ENCODE data around the gene KLRF2. TPM values are rescaled to one million over a fixed set of nuclear protein-coding genes. Genes with fewer than 3 reads are reported as not detected.
A peak's percentile ranks its signal among the peaks of the same experiment; 100 is the strongest.

KLRF2 gene
- total and polyA plus RNA-seq, 10 donors: 0.17 TPM; not detected in 9

DNA sequence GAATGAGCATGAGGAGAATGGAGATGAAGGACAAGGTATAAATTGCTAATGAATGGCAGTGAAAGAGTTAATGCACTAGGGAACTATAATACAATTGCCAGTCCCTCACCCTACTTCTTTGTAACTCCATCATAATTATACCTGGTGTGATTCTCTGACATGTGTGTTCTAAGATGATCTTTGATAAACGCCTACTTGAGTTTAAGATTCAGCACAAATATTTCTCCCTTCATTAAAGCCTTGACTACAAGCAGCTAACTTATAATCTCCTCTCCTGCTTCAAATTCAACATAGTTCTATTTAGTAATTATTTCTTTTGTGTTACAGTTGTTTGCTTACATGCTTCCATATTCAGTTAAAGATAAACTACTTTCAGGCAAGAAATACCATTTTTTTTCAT is 60.5 kb downstream of the KLRF2 start:
- TF ChIP-seq, protein P1, sequence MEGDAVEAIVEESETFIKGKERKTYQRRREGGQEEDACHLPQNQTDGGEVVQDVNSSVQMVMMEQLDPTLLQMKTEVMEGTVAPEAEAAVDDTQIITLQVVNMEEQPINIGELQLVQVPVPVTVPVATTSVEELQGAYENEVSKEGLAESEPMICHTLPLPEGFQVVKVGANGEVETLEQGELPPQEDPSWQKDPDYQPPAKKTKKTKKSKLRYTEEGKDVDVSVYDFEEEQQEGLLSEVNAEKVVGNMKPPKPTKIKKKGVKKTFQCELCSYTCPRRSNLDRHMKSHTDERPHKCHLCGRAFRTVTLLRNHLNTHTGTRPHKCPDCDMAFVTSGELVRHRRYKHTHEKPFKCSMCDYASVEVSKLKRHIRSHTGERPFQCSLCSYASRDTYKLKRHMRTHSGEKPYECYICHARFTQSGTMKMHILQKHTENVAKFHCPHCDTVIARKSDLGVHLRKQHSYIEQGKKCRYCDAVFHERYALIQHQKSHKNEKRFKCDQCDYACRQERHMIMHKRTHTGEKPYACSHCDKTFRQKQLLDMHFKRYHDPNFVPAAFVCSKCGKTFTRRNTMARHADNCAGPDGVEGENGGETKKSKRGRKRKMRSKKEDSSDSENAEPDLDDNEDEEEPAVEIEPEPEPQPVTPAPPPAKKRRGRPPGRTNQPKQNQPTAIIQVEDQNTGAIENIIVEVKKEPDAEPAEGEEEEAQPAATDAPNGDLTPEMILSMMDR (IDR thresholded peaks at IDR 0.05 in 8 of 11, conservative IDR thresholded peaks at IDR 0.05 in 3 of 11): no peak
- TF ChIP-seq POLR2A (IDR thresholded peaks at IDR 0.05) (no peak), POLR2AphosphoS5 (IDR thresholded peaks at IDR 0.05) (no peak)
- no peaks in the 10 kb centered on the region for H3K9me3 ChIP-seq
- no peak overlapping the region for H3K27ac ChIP-seq
- peaks cover 0 to 9% (median 0%) of the 10 kb centered on the region in 7 donors for H3K27me3 ChIP-seq (replicated peaks in 1 of 7)
- intact Hi-C loops (cut with DNase I; ENCODE audit: low total_unique reads): no loop called here
- H3K4me3 ChIP-seq: no peak overlapping the region
- peaks cover 0 to 32% (median 10%) of the 10 kb centered on the region in 6 donors for H3K4me1 ChIP-seq
- WGBS, 5 donors: 78 to 91% (median 83%) methylated on average over 1 of the region's 1 CpG
- H3K36me3 ChIP-seq: no peaks in the 10 kb centered on the region
- DNase-seq: no peak

DNA sequence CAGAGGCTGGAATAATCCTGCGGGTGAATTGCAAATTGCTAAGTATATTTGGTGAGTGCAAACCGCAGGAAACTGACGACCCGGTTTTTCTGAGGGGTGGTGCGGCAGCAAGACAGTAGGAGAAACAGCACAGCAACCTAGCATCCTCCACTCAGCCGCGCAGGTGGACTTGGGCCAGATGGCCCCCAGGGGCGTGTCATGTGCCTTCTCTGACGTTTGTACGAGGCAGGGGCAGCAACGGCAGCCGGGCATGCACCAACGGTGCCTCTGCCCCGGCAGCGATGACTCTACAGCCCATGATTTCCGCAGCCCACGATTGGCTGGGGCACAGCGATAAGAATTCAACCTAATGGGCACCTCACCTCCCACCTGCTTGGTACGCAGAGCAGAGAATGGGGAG is 62.0 kb downstream of the KLRF2 start:
- H3K9me3 ChIP-seq: no peaks in the 10 kb centered on the region
- peaks cover 0 to 42% (median 11%) of the 10 kb centered on the region in 6 donors for H3K4me1 ChIP-seq
- no peaks in the 10 kb centered on the region for H3K36me3 ChIP-seq
- 47 to 77% (median 71%) methylated on average over 18 to 19 of the region's 19 CpGs for WGBS, 5 donors
- intact Hi-C loops (cut with DNase I; ENCODE audit: low total_unique reads): no loop called here
- peak overlapping the region in 4 of 8 donors; percentile 3 to 68 (median 34) for H3K27ac ChIP-seq
- TF ChIP-seq POLR2A (IDR thresholded peaks at IDR 0.05): no peak
- TF ChIP-seq POLR2AphosphoS5 (IDR thresholded peaks at IDR 0.05): peak in 1 of 3 donors; percentile 66
- DNase-seq: peak; percentile 84
- peak overlapping the region in 1 of 8 donors; percentile 19 for H3K4me3 ChIP-seq
- H3K27me3 ChIP-seq (replicated peaks in 1 of 7): peaks cover 0 to 9% (median 0%) of the 10 kb centered on the region in 7 donors

DNA sequence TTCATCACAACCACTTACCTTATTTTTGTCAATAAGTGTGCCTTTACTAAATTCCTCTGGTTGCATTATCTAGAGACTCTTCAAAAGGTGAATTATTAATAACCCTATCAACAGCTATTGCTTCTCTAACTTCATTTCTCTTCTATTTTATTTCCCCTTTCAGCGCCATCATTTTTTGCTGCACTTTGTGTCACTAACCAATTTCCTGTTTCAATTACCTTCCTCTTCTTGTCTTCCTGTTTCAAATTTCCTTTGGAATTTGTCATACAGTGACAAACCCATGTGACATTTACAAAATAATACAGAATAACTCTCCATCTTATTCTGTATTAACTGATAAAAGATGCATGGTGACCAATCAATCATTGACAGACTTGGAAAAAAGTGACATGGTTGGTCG is 63.1 kb downstream of the KLRF2 start:
- WGBS, 5 donors: 22 to 38% (median 35%) methylated on average over 2 of the region's 2 CpGs
- Histone ChIP-seq H3K27ac (peak overlapping the region in 5 of 8 donors; percentile 3 to 68 (median 48)), H3K4me1 (peaks cover 0 to 53% (median 21%) of the 10 kb centered on the region in 6 donors), H3K36me3 (no peaks in the 10 kb centered on the region), H3K9me3 (no peaks in the 10 kb centered on the region), H3K4me3 (peak overlapping the region in 1 of 8 donors; percentile 6), H3K27me3 (replicated peaks in 1 of 7) (peaks cover 0 to 9% (median 0%) of the 10 kb centered on the region in 7 donors)
- intact Hi-C loops (cut with DNase I; ENCODE audit: low total_unique reads): no loop called here
- no peak for DNase-seq
- TF ChIP-seq POLR2AphosphoS5 (IDR thresholded peaks at IDR 0.05): no peak
- no peak for TF ChIP-seq POLR2A (IDR thresholded peaks at IDR 0.05)
- TF ChIP-seq, protein P1 (IDR thresholded peaks at IDR 0.05 in 8 of 11, conservative IDR thresholded peaks at IDR 0.05 in 3 of 11): no peak

Other genes with a start within 250 kb of the KLRF2 start
- gene CLEC2D, start 211.8 kb upstream of the KLRF2 start, total RNA-seq: 100 to 1,000 TPM in 1 of 7 donors, 10 to 100 TPM in 6; 74.9 to 131 (median 87.7) TPM
- gene CLEC2D, start 211.8 kb upstream of the KLRF2 start, polyA plus RNA-seq: 10 to 100 TPM; 20.8 to 48.5 (median 39.7) TPM
- 10 to 100 TPM in 6 of 7 donors, 1 to 10 TPM in 1; 6.3 to 18.1 (median 13.2) TPM for gene CLECL1, start 148.4 kb upstream of the KLRF2 start, total RNA-seq
- gene CLECL1, start 148.4 kb upstream of the KLRF2 start, polyA plus RNA-seq: 100 to 1,000 TPM in 1 of 3 donors, 10 to 100 TPM in 2; 24.2 to 103 (median 40.4) TPM
- gene CD69, start 120.6 kb upstream of the KLRF2 start, total RNA-seq: 100 to 1,000 TPM in 1 of 7 donors, 10 to 100 TPM in 6; 29.5 to 123 (median 65.6) TPM
- gene CD69, start 120.6 kb upstream of the KLRF2 start, polyA plus RNA-seq: 10 to 100 TPM; 49.2 to 71.6 (median 55.1) TPM
- 10 to 100 TPM in 4 of 7 donors, 1 to 10 TPM in 3; 7.9 to 22.6 (median 11.4) TPM for gene KLRF1, start 54.0 kb upstream of the KLRF2 start, total RNA-seq
- 10 to 100 TPM in 1 of 3 donors, 1 to 10 TPM in 2; 8.4 to 10.2 (median 8.6) TPM for gene KLRF1, start 54.0 kb upstream of the KLRF2 start, polyA plus RNA-seq
- gene CLEC2B, start 12.1 kb upstream of the KLRF2 start, total RNA-seq: 10 to 100 TPM; 38.2 to 60.2 (median 55.8) TPM
- gene CLEC2B, start 12.1 kb upstream of the KLRF2 start, polyA plus RNA-seq: 10 to 100 TPM; 20.4 to 35.2 (median 25.8) TPM
- not detected for gene CLEC2A, start 50.9 kb downstream of the KLRF2 start, total RNA-seq
- gene CLEC2A, start 50.9 kb downstream of the KLRF2 start, polyA plus RNA-seq: not detected
- gene CLEC12A, start 89.9 kb downstream of the KLRF2 start, total RNA-seq: 10 to 100 TPM; 15.2 to 59.5 (median 25.8) TPM
- 10 to 100 TPM in 1 of 3 donors, 1 to 10 TPM in 2; 5.4 to 25.3 (median 5.8) TPM for gene CLEC12A, start 89.9 kb downstream of the KLRF2 start, polyA plus RNA-seq
- gene CLEC1B, start 117.6 kb downstream of the KLRF2 start, total RNA-seq: 1 to 10 TPM; 2.0 to 7.7 (median 2.9) TPM
- gene CLEC1B, start 117.6 kb downstream of the KLRF2 start, polyA plus RNA-seq: 1 to 10 TPM in 1 of 3 donors, under 1 TPM in 2; 0.67 to 1.1 (median 0.67) TPM
- gene CLEC12B, start 129.1 kb downstream of the KLRF2 start, total RNA-seq: 10 to 100 TPM in 1 of 7 donors, 1 to 10 TPM in 6; 1.1 to 11.0 (median 1.6) TPM
- gene CLEC12B, start 129.1 kb downstream of the KLRF2 start, polyA plus RNA-seq: 1 to 10 TPM in 1 of 3 donors, under 1 TPM in 2; 0.20 to 1.9 (median 0.22) TPM
- 1 to 10 TPM in 4 of 7 donors, under 1 TPM in 3; 0.28 to 3.7 (median 1.3) TPM for gene CLEC9A, start 149.2 kb downstream of the KLRF2 start, total RNA-seq
- 1 to 10 TPM in 1 of 3 donors, under 1 TPM in 1, not detected in 1; 0.43 to 1.1 TPM for gene CLEC9A, start 149.2 kb downstream of the KLRF2 start, polyA plus RNA-seq
- gene CLEC1A, start 217.5 kb downstream of the KLRF2 start, total RNA-seq: 10 to 100 TPM in 1 of 7 donors, 1 to 10 TPM in 6; 6.0 to 12.4 (median 7.7) TPM
- gene CLEC1A, start 217.5 kb downstream of the KLRF2 start, polyA plus RNA-seq: 1 to 10 TPM; 1.5 to 4.2 (median 2.4) TPM
- 100 to 1,000 TPM in 1 of 7 donors, 10 to 100 TPM in 6; 37.4 to 111 (median 51.8) TPM for gene CLEC7A, start 248.7 kb downstream of the KLRF2 start, total RNA-seq
- 10 to 100 TPM in 2 of 3 donors, 1 to 10 TPM in 1; 7.7 to 20.4 (median 11.7) TPM for gene CLEC7A, start 248.7 kb downstream of the KLRF2 start, polyA plus RNA-seq